Endothelial cell (in vitro differentiated cells): ENCODE results near the gene GRK1. TPM values are rescaled to one million over a fixed set of nuclear protein-coding genes. Genes with fewer than 3 reads are reported as not detected.
A peak's percentile ranks its signal among the peaks of the same experiment; 100 is the strongest.
"Not testable (repeated sequence)": the region's sequence is repeated elsewhere in the genome, so short reads cannot be mapped to it uniquely, and the experiment has no call there.

Source experiments
- DNase-seq: peaks from one replicate; pipeline ENCODE4 v3.0.0; 2021; ENCODE audit warnings: low spot score
- H3K27ac Mint-ChIP-seq: one replicate; pipeline ENCODE4 v1.8.0; 2021; ENCODE audit warnings: mixed read lengths, inconsistent platforms; ENCODE audit not compliant: unreplicated experiment
- H3K27me3 Mint-ChIP-seq: one replicate; pipeline ENCODE4 v1.8.0; 2021; ENCODE audit warnings: mild to moderate bottlenecking, moderate library complexity, mixed read lengths, inconsistent platforms; ENCODE audit not compliant: unreplicated experiment
- H3K36me3 Mint-ChIP-seq: one replicate; pipeline ENCODE4 v1.8.0; 2021; ENCODE audit warnings: mild to moderate bottlenecking, low read depth, mixed read lengths, inconsistent platforms; ENCODE audit not compliant: unreplicated experiment
- H3K4me1 Mint-ChIP-seq: one replicate; pipeline ENCODE4 v1.8.0; 2021; ENCODE audit warnings: mild to moderate bottlenecking, mixed read lengths, inconsistent platforms; ENCODE audit not compliant: unreplicated experiment
- H3K4me3 Mint-ChIP-seq: one replicate; pipeline ENCODE4 v1.8.0; 2021; ENCODE audit warnings: mild to moderate bottlenecking, mixed read lengths, inconsistent platforms; ENCODE audit not compliant: unreplicated experiment
- H3K9me3 Mint-ChIP-seq: one replicate; pipeline ENCODE4 v1.8.0; 2021; ENCODE audit warnings: mixed read lengths, inconsistent platforms; ENCODE audit not compliant: unreplicated experiment
- total RNA-seq: library from RNA; stranded (reverse); fragmentation: NEBNext Ultra II Directional; extraction: Animal tissue kit (Norgen Biotek cat#: 25700); gene quantifications from one replicate; pipeline ENCODE4 v1.2.1, GENCODE V29; 2021; ENCODE audit not compliant: unreplicated experiment
- TF ChIP-seq, protein P1 (sequence below): fragments of 200-600 bp; sonication (generic); IDR thresholded peaks from one replicate; pipeline ENCODE4 v1.5.0; 2021; ENCODE audit warnings: antibody characterized with exemption; ENCODE audit not compliant: unreplicated experiment

Gene GRK1
- total RNA-seq, 1 donor from 2014 or later = 0.54 TPM

DNA sequence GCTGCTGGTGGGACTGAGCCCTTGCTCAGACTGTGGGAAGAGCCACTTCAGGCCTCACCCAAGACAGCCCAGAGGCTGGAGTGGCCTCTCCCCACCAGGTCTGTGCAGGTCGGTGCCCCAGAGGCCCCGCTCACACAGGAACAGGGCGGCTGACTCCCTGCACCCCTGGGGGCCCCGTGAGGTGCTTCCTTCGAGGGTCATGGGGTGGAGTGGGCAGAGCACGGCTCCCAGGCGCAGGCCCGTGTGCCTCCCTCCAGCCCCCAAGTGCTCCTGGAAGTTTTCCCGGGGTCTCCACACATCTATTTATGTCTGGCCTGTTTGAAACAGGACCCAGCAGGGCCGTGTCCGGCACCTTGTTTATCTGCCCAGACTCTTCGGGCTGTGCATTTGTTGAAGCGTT is 82.5 kb downstream of the GRK1 start:
- H3K27me3 Mint-ChIP-seq = peaks cover 11% of the 10 kb centered on the region
- TF ChIP-seq, protein P1, sequence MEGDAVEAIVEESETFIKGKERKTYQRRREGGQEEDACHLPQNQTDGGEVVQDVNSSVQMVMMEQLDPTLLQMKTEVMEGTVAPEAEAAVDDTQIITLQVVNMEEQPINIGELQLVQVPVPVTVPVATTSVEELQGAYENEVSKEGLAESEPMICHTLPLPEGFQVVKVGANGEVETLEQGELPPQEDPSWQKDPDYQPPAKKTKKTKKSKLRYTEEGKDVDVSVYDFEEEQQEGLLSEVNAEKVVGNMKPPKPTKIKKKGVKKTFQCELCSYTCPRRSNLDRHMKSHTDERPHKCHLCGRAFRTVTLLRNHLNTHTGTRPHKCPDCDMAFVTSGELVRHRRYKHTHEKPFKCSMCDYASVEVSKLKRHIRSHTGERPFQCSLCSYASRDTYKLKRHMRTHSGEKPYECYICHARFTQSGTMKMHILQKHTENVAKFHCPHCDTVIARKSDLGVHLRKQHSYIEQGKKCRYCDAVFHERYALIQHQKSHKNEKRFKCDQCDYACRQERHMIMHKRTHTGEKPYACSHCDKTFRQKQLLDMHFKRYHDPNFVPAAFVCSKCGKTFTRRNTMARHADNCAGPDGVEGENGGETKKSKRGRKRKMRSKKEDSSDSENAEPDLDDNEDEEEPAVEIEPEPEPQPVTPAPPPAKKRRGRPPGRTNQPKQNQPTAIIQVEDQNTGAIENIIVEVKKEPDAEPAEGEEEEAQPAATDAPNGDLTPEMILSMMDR = no peak
- H3K36me3 Mint-ChIP-seq = peaks cover 10% of the 10 kb centered on the region
- H3K4me3 Mint-ChIP-seq = no peak overlapping the region
- H3K9me3 Mint-ChIP-seq = no peaks in the 10 kb centered on the region
- DNase-seq = no peak
- H3K27ac Mint-ChIP-seq = no peak overlapping the region
- H3K4me1 Mint-ChIP-seq = peaks cover 4% of the 10 kb centered on the region

DNA sequence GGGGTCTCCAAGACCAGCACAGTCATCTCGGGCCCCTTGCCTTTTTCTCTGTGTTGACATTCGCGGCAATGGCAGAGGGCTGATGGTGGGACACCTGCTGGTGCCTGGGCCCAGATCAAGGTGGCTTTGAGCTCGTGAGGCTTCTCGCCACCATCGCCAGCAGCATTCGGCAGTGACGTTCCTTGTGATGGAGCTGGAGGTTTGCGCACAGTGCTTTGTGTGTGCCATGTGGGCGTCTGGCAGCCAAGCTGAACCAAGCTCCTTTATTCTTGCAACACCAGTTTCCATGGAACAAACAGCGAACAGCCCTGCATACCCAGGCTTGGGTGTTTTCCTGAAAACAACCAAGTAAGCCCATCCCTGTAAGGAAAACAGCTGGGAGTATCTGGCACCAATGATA is 82.9 kb downstream of the GRK1 start:
- TF ChIP-seq, protein P1 = no peak
- peaks cover 13% of the 10 kb centered on the region for H3K27me3 Mint-ChIP-seq
- no peak for DNase-seq
- no peak overlapping the region for H3K4me3 Mint-ChIP-seq
- peaks cover 8% of the 10 kb centered on the region for H3K4me1 Mint-ChIP-seq
- H3K9me3 Mint-ChIP-seq = no peaks in the 10 kb centered on the region
- no peak overlapping the region for H3K27ac Mint-ChIP-seq
- peaks cover 6% of the 10 kb centered on the region for H3K36me3 Mint-ChIP-seq

DNA sequence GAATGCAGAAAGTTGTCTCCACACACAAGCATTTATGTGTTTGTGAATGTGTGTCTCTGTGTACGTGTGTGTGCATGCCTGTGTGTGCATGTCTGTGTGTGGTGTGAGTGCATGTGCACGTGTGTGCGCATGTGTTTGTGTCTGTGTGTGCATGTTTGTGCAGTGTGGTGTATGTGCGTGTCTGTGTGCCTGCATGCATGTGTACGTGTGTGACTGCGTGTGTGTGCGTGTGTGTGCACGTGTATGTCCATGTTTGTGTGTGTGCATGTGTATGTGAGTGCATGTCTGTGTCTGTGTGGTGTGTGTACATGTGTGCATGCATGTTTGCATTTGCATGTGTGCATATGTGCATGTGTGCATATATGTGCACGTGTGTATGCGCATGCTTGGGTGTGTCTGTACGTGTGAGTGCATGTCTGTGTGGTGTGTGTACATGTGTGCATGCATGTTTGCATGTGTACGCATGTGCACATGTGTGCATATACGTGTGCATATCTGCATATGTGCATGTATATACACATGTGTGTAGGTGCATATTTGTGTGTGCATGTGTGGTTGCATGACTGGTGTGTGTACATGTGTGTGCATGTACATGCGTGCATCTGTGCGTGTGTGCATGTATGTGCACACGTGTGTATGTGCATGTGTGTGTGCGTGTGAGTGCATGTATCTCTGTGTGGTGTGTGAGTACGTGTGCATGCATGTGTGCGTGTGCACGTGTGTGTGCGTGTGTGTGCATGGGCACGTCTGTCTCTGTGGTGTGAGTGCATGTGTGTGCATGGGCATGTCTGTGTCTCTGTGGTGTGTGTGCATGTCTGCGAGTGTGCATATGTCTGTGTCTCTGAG is 83.8 kb downstream of the GRK1 start:
- DNase-seq = no peak
- Mint-ChIP-seq H3K27me3 (peaks cover 12% of the 10 kb centered on the region), H3K4me3 (peak overlapping the region; percentile 45), H3K36me3 (peaks cover 6% of the 10 kb centered on the region), H3K4me1 (peaks cover 8% of the 10 kb centered on the region), H3K9me3 (no peaks in the 10 kb centered on the region), H3K27ac (peak overlapping the region; percentile 38)
- TF ChIP-seq, protein P1 = no peak

DNA sequence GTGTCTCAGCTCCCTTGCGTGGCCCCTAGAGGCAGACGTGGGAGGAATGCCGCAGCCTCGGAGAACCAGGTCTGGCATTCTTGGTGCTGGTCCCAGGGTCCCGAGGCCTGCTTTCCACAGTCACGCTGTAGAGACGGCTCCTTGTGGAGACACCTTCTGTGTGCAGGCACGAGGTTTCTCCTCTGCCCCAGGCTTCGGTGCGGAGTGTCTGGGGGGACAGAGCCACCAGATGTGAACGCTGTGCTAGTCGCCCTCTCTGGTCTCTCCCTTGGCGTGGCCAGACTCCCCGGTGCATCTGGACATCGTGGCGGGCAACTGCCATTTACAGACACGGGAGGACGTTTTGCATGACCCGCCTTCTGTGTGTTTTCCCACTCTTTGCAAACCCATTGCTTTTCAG is 84.5 kb downstream of the GRK1 start:
- no peak for DNase-seq
- H3K27ac Mint-ChIP-seq = no peak overlapping the region
- no peaks in the 10 kb centered on the region for H3K9me3 Mint-ChIP-seq
- peaks cover 8% of the 10 kb centered on the region for H3K4me1 Mint-ChIP-seq
- peaks cover 11% of the 10 kb centered on the region for H3K27me3 Mint-ChIP-seq
- H3K4me3 Mint-ChIP-seq = no peak overlapping the region
- TF ChIP-seq, protein P1 = no peak
- H3K36me3 Mint-ChIP-seq = peaks cover 6% of the 10 kb centered on the region

DNA sequence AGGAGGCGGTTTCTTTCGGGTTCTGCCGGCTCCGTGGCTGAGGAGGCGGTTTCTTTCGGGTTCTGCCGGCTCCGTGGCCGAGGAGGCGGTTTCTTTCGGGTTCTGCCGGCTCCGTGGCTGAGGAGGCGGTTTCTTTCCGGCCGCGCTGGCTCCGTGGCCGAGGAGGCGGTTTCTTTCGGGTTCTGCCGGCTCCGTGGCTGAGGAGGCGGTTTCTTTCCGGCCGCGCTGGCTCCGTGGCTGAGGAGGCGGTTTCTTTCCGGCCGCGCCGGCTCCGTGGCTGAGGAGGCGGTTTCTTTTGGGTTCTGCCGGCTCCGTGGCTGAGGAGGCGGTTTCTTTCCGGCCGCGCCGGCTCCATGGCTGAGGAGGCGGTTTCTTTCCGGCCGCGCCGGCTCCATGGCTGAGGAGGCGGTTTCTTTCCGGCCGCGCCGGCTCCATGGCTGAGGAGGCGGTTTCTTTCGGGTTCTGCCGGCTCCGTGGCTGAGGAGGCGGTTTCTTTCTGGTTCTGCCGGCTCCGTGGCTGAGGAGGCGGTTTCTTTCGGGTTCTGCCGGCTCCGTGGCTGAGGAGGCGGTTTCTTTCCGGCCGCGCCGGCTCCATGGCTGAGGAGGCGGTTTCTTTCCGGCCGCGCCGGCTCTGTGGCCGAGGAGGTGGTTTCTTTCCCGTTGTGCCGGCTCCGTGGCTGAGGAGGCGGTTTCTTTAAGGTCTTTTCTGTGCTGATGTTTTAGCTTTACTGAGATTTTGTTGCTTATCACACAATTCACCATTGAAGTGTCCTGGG is 85.4 kb downstream of the GRK1 start:
- not testable (repeated sequence) for H3K4me3 Mint-ChIP-seq, H3K36me3 Mint-ChIP-seq, H3K27ac Mint-ChIP-seq, H3K9me3 Mint-ChIP-seq, DNase-seq
- peaks cover 13% of the 10 kb centered on the region for H3K4me1 Mint-ChIP-seq
- peaks cover 11% of the 10 kb centered on the region for H3K27me3 Mint-ChIP-seq
